ENCODE results near the gene YES1. TPM values are rescaled to one million over a fixed set of nuclear protein-coding genes. Genes with fewer than 3 reads are reported as not detected.

YES1 gene
- total and polyA plus RNA-seq, 4 donors: 17.9 to 61.7 (median 31.6) TPM

DNA sequence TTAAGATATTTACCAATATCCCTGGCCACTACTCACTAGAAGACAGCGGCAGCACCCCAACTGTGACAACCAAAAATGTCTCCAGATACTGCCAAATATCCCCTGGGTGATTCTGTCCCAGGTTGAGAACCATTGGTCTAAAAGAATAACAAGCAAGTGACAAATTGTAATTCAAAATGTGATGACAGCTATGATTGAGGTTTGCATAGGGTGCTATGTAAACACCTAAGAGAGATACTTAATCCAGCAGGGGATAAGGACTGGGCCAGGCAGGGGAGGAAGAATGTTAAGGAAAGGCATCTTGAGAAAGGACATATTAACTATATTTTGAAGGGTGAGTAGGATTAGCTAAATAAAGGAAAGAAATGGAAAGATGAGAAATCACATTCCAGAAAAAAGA lies 61.6 kb downstream of the YES1 start:
- H3K9ac ChIP-seq (ENCODE audit: insufficient read depth in 1 of 2, low read length in 2 of 2): no peak overlapping the region
- WGBS, 2 donors: 93% methylated on average over 1 of the region's 1 CpG
- no peaks in the 10 kb centered on the region for H3K9me3 ChIP-seq (ENCODE audit: control insufficient read depth in 4 of 4, insufficient read depth in 3 of 4, low read length in 3 of 4)
- ATAC-seq (ENCODE audit: insufficient read depth, low FRiP score) (no peak), DNase-seq (no peak)
- H3K36me3 ChIP-seq (ENCODE audit: control insufficient read depth in 4 of 4, insufficient read depth in 4 of 4, low read length in 4 of 4): peaks cover 2 to 8% (median 3%) of the 10 kb centered on the region in 4 donors
- no peaks in the 10 kb centered on the region for H3K4me1 ChIP-seq (ENCODE audit: control insufficient read depth in 5 of 5, insufficient read depth in 5 of 5, low read length in 5 of 5)
- no peak for TF ChIP-seq CTCF (IDR thresholded peaks at IDR 0.05; ENCODE audit: control extremely low read depth, extremely low read depth)
- H3K27ac ChIP-seq (ENCODE audit: low read depth in 1 of 2, low read length in 1 of 2): no peak overlapping the region
- H3K4me3 ChIP-seq: no peak overlapping the region
- H3K27me3 ChIP-seq (ENCODE audit: control insufficient read depth in 3 of 3, insufficient read depth in 3 of 3, low read length in 2 of 3): no peaks in the 10 kb centered on the region

GRCh38 chr18:744832-745597 lies 67.0 kb downstream of the YES1 start:
- DNase-seq: no peak
- Histone ChIP-seq H3K4me3 (no peak overlapping the region), H3K36me3 (ENCODE audit: control insufficient read depth in 4 of 4, insufficient read depth in 4 of 4, low read length in 4 of 4) (peaks cover 2 to 15% (median 6%) of the 10 kb centered on the region in 4 donors), H3K27ac (ENCODE audit: low read depth in 1 of 2, low read length in 1 of 2) (no peak overlapping the region), H3K9ac (ENCODE audit: insufficient read depth in 1 of 2, low read length in 2 of 2) (no peak overlapping the region), H3K9me3 (ENCODE audit: control insufficient read depth in 4 of 4, insufficient read depth in 3 of 4, low read length in 3 of 4) (no peaks in the 10 kb centered on the region), H3K4me1 (ENCODE audit: control insufficient read depth in 5 of 5, insufficient read depth in 5 of 5, low read length in 5 of 5) (no peaks in the 10 kb centered on the region), H3K27me3 (ENCODE audit: control insufficient read depth in 3 of 3, insufficient read depth in 3 of 3, low read length in 2 of 3) (no peaks in the 10 kb centered on the region)
- WGBS, 2 donors: 59 to 95% methylated on average over 2 of the region's 2 CpGs
- ATAC-seq (ENCODE audit: insufficient read depth, low FRiP score): no peak
- TF ChIP-seq CTCF (IDR thresholded peaks at IDR 0.05; ENCODE audit: control extremely low read depth, extremely low read depth): no peak

- Histone ChIP-seq H3K36me3 (ENCODE audit: control insufficient read depth in 4 of 4, insufficient read depth in 4 of 4, low read length in 4 of 4) (peaks cover 2 to 15% (median 11%) of the 10 kb centered on the region in 4 donors), H3K27ac (ENCODE audit: low read depth in 1 of 2, low read length in 1 of 2) (no peak overlapping the region), H3K9me3 (ENCODE audit: control insufficient read depth in 4 of 4, insufficient read depth in 3 of 4, low read length in 3 of 4) (no peaks in the 10 kb centered on the region), H3K4me3 (no peak overlapping the region), H3K4me1 (ENCODE audit: control insufficient read depth in 5 of 5, insufficient read depth in 5 of 5, low read length in 5 of 5) (no peaks in the 10 kb centered on the region), H3K9ac (ENCODE audit: insufficient read depth in 1 of 2, low read length in 2 of 2) (no peak overlapping the region), H3K27me3 (ENCODE audit: control insufficient read depth in 3 of 3, insufficient read depth in 3 of 3, low read length in 2 of 3) (no peaks in the 10 kb centered on the region)
- ATAC-seq (ENCODE audit: insufficient read depth, low FRiP score): peak; percentile 79
- peak in 2 of 3 donors; percentile 62 to 67 for DNase-seq
- peak; percentile 64 for TF ChIP-seq CTCF (IDR thresholded peaks at IDR 0.05; ENCODE audit: control extremely low read depth, extremely low read depth)
These were observed 70.0 kb downstream of the YES1 start for GRCh38 chr18:741931-742512.

Data from lung (tissue), 12 donors.